ENCODE measurements around the gene TJAP1. TPM values are rescaled to one million over a fixed set of nuclear protein-coding genes. Genes with fewer than 3 reads are reported as not detected.

TJAP1 gene
- total and polyA plus RNA-seq, 2 donors (not counting 3 experiments of a cell fraction or from before 2014, with no cell fraction given) = 28.4 to 31.8 TPM

GRCh38 chr6:43435682-43436437 lies 41.5 kb upstream of the TJAP1 start:
- no TSS peak for BruUV-seq (replicated peaks)
- TF ChIP-seq GATA2 (IDR thresholded peaks at IDR 0.05; ENCODE audit: insufficient read depth, insufficient read length, low read depth, low read length) (no peak), POLR2A (IDR thresholded peaks at IDR 0.05; ENCODE audit: low read depth, low read length) (no peak), CTCF (IDR thresholded peaks at IDR 0.05; ENCODE audit: extremely low read depth in 1 of 2, insufficient read depth in 1 of 2, low read depth in 1 of 2, low read length in 2 of 2) (no peak), MYC (IDR thresholded peaks at IDR 0.05; ENCODE audit: low read depth, low read length) (no peak), EZH2 (IDR thresholded peaks at IDR 0.05; ENCODE audit: borderline replicate concordance, low read depth, low read length, severe bottlenecking) (no peak), MAX (IDR thresholded peaks at IDR 0.05; ENCODE audit: insufficient read depth, insufficient read length) (no peak), POLR2AphosphoS5 (IDR thresholded peaks at IDR 0.05; ENCODE audit: insufficient read depth, low read depth, low read length) (no peak), FOS (IDR thresholded peaks at IDR 0.05; ENCODE audit: borderline replicate concordance, insufficient read depth, low read length) (no peak), JUN (IDR thresholded peaks at IDR 0.05; ENCODE audit: borderline replicate concordance, insufficient read depth, insufficient read length, low read depth) (no peak)
- no peak overlapping the region for H3K4me3 ChIP-seq (replicated peaks in 1 of 3; ENCODE audit: insufficient read depth in 1 of 3, low read depth in 1 of 3, low read length in 3 of 3)
- no peaks in the 10 kb centered on the region for H3K79me2 ChIP-seq (ENCODE audit: control insufficient read depth, insufficient read depth, low read length)
- H3K9me3 ChIP-seq (replicated peaks; ENCODE audit: control insufficient read depth, insufficient read depth, low read length) = no peaks in the 10 kb centered on the region
- no peak overlapping the region for H3K27ac ChIP-seq (ENCODE audit: insufficient read depth, low read depth, low read length)
- H4K20me1 ChIP-seq (replicated peaks; ENCODE audit: control insufficient read depth, extremely low read depth, insufficient read depth, low read length) = no peaks in the 10 kb centered on the region
- peak overlapping the region; percentile 3 for H3K4me2 ChIP-seq (ENCODE audit: insufficient read depth, low read length)
- CTCF ChIA-PET = interaction anchor here (0.7 to 1.6 kb wide), 4 partner anchors 8 to 207 kb away, joined by 3 to 6 read pairs (median 3); partner anchors contain the start of genes ABCC10 and DNPH1
- intact Hi-C loops (cut with micrococcal nuclease) = no loop called here
- H3K9ac ChIP-seq (replicated peaks; ENCODE audit: extremely low read depth, insufficient read depth, low read length) = no peak overlapping the region
- DNase-seq (ENCODE audit: low read depth, low spot score) = no peak
- peaks cover 0 to 22% of the 10 kb centered on the region in 2 experiments for H3K36me3 ChIP-seq (ENCODE audit: control insufficient read depth in 2 of 2, extremely low read depth in 1 of 2, insufficient read depth in 2 of 2, low read length in 2 of 2)
- no peaks in the 10 kb centered on the region for H3K27me3 ChIP-seq (ENCODE audit: control insufficient read depth in 2 of 2, insufficient read depth in 2 of 2, low read length in 2 of 2)
- POLR2A ChIA-PET = no interaction called here
- peaks cover 13% of the 10 kb centered on the region for H3K4me1 ChIP-seq (ENCODE audit: control insufficient read depth, extremely low read depth, insufficient read depth, low read length)
- dilution Hi-C loops (cut with MboI; ENCODE audit: extremely low pct_ligation_motif_present, low sequenced_read_pairs) = no loop called here
- H2AFZ ChIP-seq (ENCODE audit: low read depth, low read length) = no peak overlapping the region
- no peaks in the 10 kb centered on the region for H3K9me1 ChIP-seq (replicated peaks; ENCODE audit: control insufficient read depth, extremely low read depth, insufficient read depth, low read length)
- no peak for FAIRE-seq
